Hepatic stellate cell (primary cell): ENCODE results near the gene CRK.
A peak's percentile ranks its signal among the peaks of the same experiment; 100 is the strongest.
"Not testable (repeated sequence)": the region's sequence is repeated elsewhere in the genome, so short reads cannot be mapped to it uniquely, and the experiment has no call there.

ENCODE experiments used
- DNase-seq: peaks from one replicate; pipeline ENCODE4 v3.0.0; 2011; ENCODE audit warnings: low spot score

Gene CRK

GRCh38 chr17:1467898-1468492 lies 12.0 kb upstream of the CRK start:
- no peak for DNase-seq

GRCh38 chr17:1467258-1467657 lies 11.2 kb upstream of the CRK start:
- DNase-seq = no peak

GRCh38 chr17:1464186-1464585 lies 8.2 kb upstream of the CRK start:
- no peak for DNase-seq

GRCh38 chr17:1462164-1463112 lies 6.4 kb upstream of the CRK start:
- DNase-seq = no peak

- DNase-seq = no peak
Measured at GRCh38 chr17:1461198-1461944, 5.3 kb upstream of the CRK start.

- DNase-seq = no peak
Measured at GRCh38 chr17:1460233-1460632, 4.2 kb upstream of the CRK start.

- peak; percentile 87 for DNase-seq
Measured at GRCh38 chr17:1455291-1455796, 688 bp downstream of the CRK start.

- no peak for DNase-seq
Measured at GRCh38 chr17:1454541-1454940, 1.5 kb downstream of the CRK start.

- DNase-seq = not testable (repeated sequence)
Measured at GRCh38 chr17:1453694-1454093, 2.3 kb downstream of the CRK start.

- DNase-seq = no peak
Measured at GRCh38 chr17:1452836-1453235, 3.2 kb downstream of the CRK start.

- DNase-seq = not testable (repeated sequence)
Measured at GRCh38 chr17:1450261-1450660, 5.8 kb downstream of the CRK start.

- DNase-seq = no peak
Measured at GRCh38 chr17:1449412-1449967, 6.5 kb downstream of the CRK start.

GRCh38 chr17:1447052-1447451 lies 9.0 kb downstream of the CRK start:
- no peak for DNase-seq

- no peak for DNase-seq
Measured at GRCh38 chr17:1446201-1446600, 9.8 kb downstream of the CRK start.

- DNase-seq = not testable (repeated sequence)
Measured at GRCh38 chr17:1445695-1446094, 10.3 kb downstream of the CRK start.

- DNase-seq = not testable (repeated sequence)
Measured at GRCh38 chr17:1442721-1443120, 13.3 kb downstream of the CRK start.

GRCh38 chr17:1442187-1442586 lies 13.8 kb downstream of the CRK start:
- no peak for DNase-seq

- no peak for DNase-seq
Measured at GRCh38 chr17:1440921-1441320, 15.1 kb downstream of the CRK start.

- peak; percentile 71 for DNase-seq
Measured at GRCh38 chr17:1438593-1439083, 17.4 kb downstream of the CRK start.

GRCh38 chr17:1435326-1435725 lies 20.7 kb downstream of the CRK start:
- DNase-seq = no peak

GRCh38 chr17:1434150-1434549 lies 21.9 kb downstream of the CRK start:
- DNase-seq = peak; percentile 47

- DNase-seq = no peak
Measured at GRCh38 chr17:1431631-1432104, 24.4 kb downstream of the CRK start.
